ENCODE data around the gene TPX2. TPM values are rescaled to one million over a fixed set of nuclear protein-coding genes. Genes with fewer than 3 reads are reported as not detected.

The TPX2 gene
- total and polyA plus RNA-seq, 3 donors from 2014 or later = 39.7 to 74.6 (median 52.5) TPM

- DNase-seq = no peak
- H3K9me3 ChIP-seq = no peaks in the 10 kb centered on the region
- H3K4me1 ChIP-seq = peaks cover 24% of the 10 kb centered on the region
- H3K27me3 ChIP-seq = no peaks in the 10 kb centered on the region
- TF ChIP-seq CTCF (IDR thresholded peaks at IDR 0.05) (no peak), POLR2A (IDR thresholded peaks at IDR 0.05) (no peak)
- H3K36me3 ChIP-seq (ENCODE audit: low read depth, missing control alignments) = no peaks in the 10 kb centered on the region
- H3K4me3 ChIP-seq = peak overlapping the region in 1 of 2 donors; percentile 55
- intact Hi-C loops (cut with DNase I; ENCODE audit: low total_unique reads) = no loop called here
- 59 to 69% methylated on average over 6 of the region's 6 CpGs for whole genome bisulfite sequencing, 2 donors
- H3K27ac ChIP-seq = peak overlapping the region; percentile 53 to 60
These were observed 104.2 kb downstream of the TPX2 start for GRCh38 chr20:31843288-31843687.

- Histone ChIP-seq H3K27ac (peak overlapping the region; percentile 53 to 60), H3K36me3 (ENCODE audit: low read depth, missing control alignments) (no peaks in the 10 kb centered on the region), H3K9me3 (no peaks in the 10 kb centered on the region), H3K27me3 (no peaks in the 10 kb centered on the region), H3K4me1 (peaks cover 18% of the 10 kb centered on the region), H3K4me3 (peak overlapping the region; percentile 39 to 55)
- intact Hi-C loops (cut with DNase I; ENCODE audit: low total_unique reads) = no loop called here
- TF ChIP-seq CTCF (IDR thresholded peaks at IDR 0.05) = no peak
- no peak for TF ChIP-seq POLR2A (IDR thresholded peaks at IDR 0.05)
- WGBS, 2 donors = 63% methylated on average over 5 of the region's 5 CpGs
- no peak for DNase-seq
These were observed 104.8 kb downstream of the TPX2 start for GRCh38 chr20:31843881-31844280.

DNA sequence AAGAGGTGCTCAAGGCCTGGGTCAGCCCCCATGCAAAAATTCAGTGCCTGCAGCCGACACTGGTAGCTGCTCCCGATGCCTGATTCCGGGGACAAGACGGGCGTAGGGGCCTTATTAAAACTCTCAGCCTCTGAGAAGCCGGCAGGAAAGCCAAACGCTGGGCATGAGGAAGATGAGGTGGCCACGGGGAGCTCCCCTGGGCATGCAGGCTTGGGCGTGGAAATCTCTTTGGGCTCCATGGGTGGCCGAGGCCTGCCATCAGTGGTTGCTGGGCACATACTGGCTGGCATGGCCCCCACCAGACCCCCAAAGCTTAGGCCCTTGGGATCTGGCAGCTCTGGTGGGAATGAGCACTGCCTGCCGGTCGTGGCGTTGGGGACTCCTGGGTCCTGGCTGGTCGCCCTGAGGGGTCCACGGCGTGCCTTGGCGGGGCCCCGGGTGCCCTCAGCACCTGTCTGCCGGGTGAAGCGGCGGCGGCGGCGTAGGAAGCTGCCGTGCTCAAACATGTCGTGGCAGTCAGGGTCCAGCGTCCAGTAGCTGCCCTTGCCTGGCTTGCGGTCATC is 105.7 kb downstream of the TPX2 start:
- TF ChIP-seq CTCF (IDR thresholded peaks at IDR 0.05) = no peak
- TF ChIP-seq POLR2A (IDR thresholded peaks at IDR 0.05) = no peak
- H3K27ac ChIP-seq = peak overlapping the region; percentile 45 to 53
- H3K27me3 ChIP-seq = no peaks in the 10 kb centered on the region
- H3K4me3 ChIP-seq = peak overlapping the region; percentile 39 to 55
- H3K36me3 ChIP-seq (ENCODE audit: low read depth, missing control alignments) = no peaks in the 10 kb centered on the region
- peaks cover 17% of the 10 kb centered on the region for H3K4me1 ChIP-seq
- H3K9me3 ChIP-seq = no peaks in the 10 kb centered on the region
- intact Hi-C loops (cut with DNase I; ENCODE audit: low total_unique reads) = no loop called here
- no peak for DNase-seq
- WGBS, 2 donors = 79 to 93% methylated on average over 3 to 25 of the region's 28 CpGs

GRCh38 chr20:31845300-31845863 is 106.3 kb downstream of the TPX2 start, which contains the start of gene FOXS1:
Gene FOXS1, minus strand, starts transcription at chr20:31845604. Its CDS starts 62 bp downstream, at chr20:31845542.
- Histone ChIP-seq H3K4me3 (peak within 1 kb of the TSS; percentile 39 to 55), H3K36me3 (ENCODE audit: low read depth, missing control alignments) (no peaks in the 10 kb centered on the region), H3K27me3 (no peaks in the 10 kb centered on the region), H3K9me3 (no peaks in the 10 kb centered on the region), H3K27ac (peak within 1 kb of the TSS; percentile 45 to 53), H3K4me1 (peaks cover 17% of the 10 kb centered on the region)
- DNase-seq = peak; percentile 49
- intact Hi-C loops (cut with DNase I; ENCODE audit: low total_unique reads) = no loop called here
- 52 to 61% methylated on average over 8 to 21 of the region's 21 CpGs for WGBS, 2 donors
- no peak for TF ChIP-seq CTCF (IDR thresholded peaks at IDR 0.05)
- TF ChIP-seq POLR2A (IDR thresholded peaks at IDR 0.05) = no peak

GRCh38 chr20:31846793-31847138 is 107.7 kb downstream of the TPX2 start:
- Histone ChIP-seq H3K9me3 (no peaks in the 10 kb centered on the region), H3K4me3 (no peak overlapping the region), H3K4me1 (peaks cover 13% of the 10 kb centered on the region), H3K27me3 (no peaks in the 10 kb centered on the region), H3K36me3 (ENCODE audit: low read depth, missing control alignments) (no peaks in the 10 kb centered on the region), H3K27ac (no peak overlapping the region)
- whole genome bisulfite sequencing, 2 donors = 72 to 83% methylated on average over 2 to 3 of the region's 3 CpGs
- no peak for DNase-seq
- intact Hi-C loops (cut with DNase I; ENCODE audit: low total_unique reads) = no loop called here
- TF ChIP-seq CTCF (IDR thresholded peaks at IDR 0.05) (peak in 1 of 3 experiments; percentile 33), POLR2A (IDR thresholded peaks at IDR 0.05) (no peak)
